GM18873 (cell line): ENCODE data around the gene GPR3.

Source experiments
- ATAC-seq: cut with Tn5 transposase; IDR thresholded peaks from one replicate; pipeline ENCODE4 v1.9.1; 2021; ENCODE audit warnings: mild to moderate bottlenecking, moderate library complexity, moderate number of reproducible peaks; ENCODE audit not compliant: unreplicated experiment, low FRiP score

The GPR3 gene

DNA sequence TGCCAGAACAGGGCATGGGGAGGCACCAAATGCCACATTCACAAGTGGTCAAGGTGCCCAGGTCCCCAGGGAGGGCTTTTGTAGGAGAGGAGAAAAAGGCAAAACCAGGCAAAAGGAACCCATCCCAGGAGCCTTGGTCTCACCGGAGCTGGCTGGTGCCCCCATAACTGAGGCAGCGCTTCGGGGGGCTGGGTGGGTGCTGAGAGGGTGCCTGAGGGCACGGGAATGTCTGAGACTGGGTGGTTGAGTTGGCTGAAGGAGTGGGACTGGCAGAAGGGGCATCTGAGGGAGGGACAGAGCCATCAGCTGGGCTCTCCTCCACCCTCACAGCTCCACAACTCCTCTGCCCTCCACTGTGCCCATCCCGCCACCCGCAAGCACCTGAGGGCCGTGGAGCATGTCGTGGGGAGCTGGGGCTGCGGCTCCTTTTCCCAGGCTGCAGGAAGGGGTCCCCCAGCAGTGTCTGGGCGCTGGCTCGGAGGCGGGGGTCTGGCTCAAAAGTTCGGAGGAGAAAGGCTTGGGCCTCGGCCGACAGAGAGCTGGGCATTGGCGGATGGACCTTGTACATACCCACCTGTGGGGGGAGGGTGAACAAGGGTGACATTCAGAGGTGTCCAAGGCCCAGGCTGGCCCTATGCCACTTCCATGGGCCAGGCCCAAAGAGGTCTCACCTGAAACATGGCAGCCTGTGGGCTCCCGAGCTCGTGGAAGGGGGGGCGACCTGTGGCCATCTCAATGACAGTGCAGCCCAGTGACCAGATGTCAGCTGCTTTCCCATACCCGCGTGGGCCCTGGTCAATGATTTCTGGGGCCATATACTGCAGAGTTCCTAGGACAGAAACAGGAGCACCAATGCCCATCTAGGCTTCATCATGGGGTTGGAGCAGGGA lies 34.1 kb upstream of the GPR3 start:
- no peak for ATAC-seq

GRCh38 chr1:27358928-27359313 lies 33.5 kb upstream of the GPR3 start:
- ATAC-seq = no peak

- ATAC-seq = no peak
Observed at GRCh38 chr1:27359822-27360158, 32.6 kb upstream of the GPR3 start.

GRCh38 chr1:27360159-27361043 lies 32.0 kb upstream of the GPR3 start:
- no peak for ATAC-seq

GRCh38 chr1:27361044-27361402 lies 31.4 kb upstream of the GPR3 start:
- ATAC-seq = no peak

DNA sequence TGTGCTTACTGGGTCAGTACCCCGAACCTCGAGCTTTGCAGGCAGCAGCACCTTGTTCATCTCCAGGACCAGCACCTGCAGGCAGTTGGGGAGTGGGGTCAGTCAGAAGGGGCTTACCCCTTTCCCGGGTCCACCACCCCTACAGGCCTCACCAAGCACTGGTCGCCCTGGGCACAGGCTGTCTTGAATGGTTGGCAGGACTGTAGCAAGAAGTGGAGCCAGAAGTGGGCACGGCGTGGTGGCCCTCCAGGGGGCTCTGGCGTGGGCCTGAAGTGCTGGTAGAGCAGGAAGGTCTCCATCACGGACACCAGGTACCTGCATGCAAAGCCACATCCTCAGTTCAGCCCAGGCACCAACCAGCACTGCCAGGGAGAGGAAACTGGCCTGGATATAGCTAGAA lies 30.9 kb upstream of the GPR3 start:
- ATAC-seq = no peak

GRCh38 chr1:27363766-27364695 lies 28.4 kb upstream of the GPR3 start:
- ATAC-seq = no peak

GRCh38 chr1:27364696-27365371 lies 27.6 kb upstream of the GPR3 start:
- no peak for ATAC-seq

DNA sequence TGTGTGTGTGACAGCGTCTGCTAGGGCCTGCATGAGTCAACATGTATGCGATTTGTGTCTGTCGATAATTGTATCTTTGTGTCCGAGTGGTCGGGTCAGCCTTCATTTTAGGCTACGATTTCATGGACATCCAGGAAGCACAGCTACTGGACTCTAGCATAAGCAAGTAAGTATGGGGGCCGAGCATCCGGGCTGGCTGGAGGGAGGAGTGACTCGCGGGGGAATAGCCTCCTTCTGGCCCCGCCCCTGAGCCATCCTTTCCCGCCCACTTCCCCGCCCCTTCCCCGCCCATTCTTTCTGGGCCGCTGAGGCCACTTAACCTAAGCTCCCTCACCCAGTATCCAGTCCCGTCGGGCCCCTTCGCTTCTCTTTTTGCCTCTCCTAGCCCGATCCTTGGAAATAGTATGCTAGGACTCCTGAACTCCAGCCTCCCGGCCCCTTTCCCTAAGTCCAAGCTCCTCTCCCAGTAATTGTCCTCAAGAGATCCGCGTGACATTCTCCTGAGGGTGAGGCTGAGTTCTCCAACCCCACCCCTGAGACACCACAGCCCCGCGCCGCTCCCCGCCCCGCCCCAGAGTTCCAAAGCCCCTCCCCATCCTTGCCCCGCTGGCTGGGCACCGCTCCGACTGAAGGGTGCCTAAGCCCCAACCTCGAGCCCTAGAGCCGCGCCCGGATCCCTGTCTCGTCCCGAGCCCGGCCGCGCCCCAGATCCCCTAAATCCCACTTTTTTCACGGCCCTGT lies 26.9 kb upstream of the GPR3 start:
- no peak for ATAC-seq

GRCh38 chr1:27366113-27366410 lies 26.4 kb upstream of the GPR3 start:
- no peak for ATAC-seq

DNA sequence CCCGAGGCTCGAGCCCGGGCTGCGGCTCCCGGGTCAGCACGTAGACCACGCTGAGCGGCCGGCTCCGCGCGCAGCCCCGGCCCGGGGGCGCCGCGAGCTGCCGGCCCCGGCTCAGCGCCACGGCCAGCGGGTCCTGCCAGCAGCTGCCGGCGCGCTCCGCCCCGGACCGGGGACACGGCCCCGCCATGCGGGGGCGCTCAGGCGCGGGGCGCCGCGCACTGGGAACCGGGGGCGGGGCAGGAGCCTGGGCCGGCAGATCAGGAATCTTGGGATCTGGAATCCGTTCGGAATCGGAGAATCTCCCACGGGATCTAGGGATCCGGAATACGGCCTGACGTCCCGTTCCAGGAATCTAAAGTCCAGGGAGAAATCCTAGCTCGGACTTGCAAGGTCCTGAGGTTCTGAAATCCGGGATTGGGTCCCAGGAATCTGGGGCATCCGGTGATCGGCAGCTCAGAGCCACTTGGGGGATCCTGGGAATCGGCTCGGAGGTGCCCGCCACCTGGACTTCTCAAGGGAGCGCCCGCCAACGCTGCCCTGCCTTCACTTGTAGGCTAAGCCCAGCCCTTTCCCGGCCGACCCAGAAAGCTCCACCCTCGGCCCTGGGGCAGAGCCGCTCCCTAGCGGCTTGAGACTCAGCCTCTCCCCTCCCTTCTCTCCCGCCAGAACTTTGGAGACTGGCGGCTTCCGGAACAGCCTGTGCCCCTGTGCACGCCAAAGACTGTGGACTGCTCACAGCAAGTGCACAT lies 25.8 kb upstream of the GPR3 start, which contains the start of gene MAP3K6:
TSS of gene MAP3K6 (minus strand) at position 551 of the 749 bp plus-strand sequence. CDS start at position 187, 364 bp downstream.
- no peak for ATAC-seq

DNA sequence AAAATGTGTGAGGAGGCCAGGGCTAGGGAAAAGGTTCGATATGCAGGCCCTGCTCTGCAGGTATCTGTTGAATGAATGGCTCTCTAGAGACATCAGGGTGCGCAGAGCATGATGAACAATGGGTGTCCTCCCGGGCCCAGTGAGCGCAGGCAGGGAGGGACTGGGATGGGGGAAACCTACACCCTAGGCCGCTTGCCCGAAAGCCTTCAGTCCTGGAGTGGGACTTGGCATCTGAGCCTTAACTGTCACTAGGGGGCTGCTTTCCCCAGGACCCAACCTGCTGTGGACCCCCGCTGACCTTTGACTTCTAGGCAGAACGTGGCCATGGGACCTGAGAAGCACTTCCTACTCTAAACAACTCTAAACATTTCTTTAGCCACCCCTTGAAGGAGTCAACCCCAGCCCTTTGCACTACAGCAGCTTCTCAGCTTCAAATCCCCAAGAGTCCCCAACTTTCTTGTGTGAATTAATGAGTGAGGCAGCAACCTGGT lies 25.2 kb upstream of the GPR3 start:
- ATAC-seq = no peak

DNA sequence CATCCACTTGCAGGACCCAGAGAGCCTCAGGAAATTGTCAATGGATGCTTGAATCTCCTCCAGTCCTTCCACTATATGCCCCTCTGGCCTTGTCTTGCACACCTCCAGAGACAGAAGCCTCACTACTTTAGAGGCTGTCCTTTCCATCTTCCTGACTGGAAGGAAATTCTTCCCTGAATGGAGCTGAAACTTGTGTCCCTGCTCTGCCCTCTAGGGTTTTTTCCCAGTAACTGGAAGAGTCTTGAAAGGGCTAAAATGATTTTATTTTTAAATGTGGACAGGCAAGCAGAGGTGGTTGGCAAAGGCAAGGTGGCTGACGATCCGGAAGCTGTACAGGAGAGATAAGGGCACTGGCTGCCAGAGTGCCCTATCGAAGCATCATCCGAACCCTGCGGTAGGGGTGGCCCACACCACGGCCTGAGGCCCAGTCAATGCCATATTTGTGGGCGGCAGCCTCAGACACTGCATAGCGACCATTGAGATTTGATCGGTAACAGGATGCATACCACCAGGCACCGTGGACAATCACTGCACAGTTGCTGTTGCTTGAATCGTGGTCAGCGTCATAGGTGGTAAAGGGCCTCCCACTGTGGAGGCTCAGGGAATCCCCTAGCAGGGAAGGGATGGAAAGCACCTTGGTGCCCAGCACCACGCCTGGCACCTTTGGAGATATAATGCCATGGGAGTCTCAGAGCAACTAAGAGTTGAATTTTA lies 23.4 kb upstream of the GPR3 start:
- ATAC-seq = no peak

DNA sequence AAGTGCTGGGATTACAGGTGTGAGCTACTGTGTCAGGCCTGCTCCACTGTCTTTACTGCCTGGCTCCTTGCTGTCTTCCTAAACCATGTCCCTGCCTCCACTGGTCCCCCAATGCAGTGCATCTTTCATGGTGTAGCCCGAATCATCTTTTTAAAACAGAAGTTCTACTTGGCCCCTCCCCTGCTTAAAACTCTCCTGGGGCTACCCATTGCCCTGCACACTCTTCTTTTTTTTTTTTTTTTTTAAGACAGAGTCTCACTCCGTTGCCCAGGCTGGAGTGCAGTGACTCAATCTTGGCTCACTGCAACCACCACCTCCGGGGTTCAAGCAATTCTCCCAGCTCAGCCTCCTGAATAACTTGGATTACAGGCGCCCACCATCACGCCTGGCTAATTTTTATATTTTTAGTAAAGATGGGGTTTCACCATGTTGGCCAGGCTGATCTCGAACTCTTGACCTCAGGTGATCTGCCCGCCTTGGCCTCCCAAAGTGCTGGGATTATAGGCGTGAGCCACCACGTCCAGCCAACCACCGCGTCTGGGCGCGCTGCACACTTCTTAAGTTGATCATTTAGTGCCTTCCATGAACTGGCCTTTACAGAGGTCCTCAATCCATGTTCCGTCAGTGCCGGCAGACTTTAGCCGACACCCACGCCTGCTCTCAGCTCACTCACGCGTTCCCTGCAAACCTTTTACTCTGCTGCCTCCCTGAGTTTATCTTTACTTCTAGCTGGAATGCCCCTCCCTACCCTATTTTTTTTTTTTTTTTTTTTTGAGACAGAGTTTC lies 20.2 kb upstream of the GPR3 start:
- ATAC-seq = no peak

- ATAC-seq = no peak
Observed at GRCh38 chr1:27372808-27373690, 19.4 kb upstream of the GPR3 start.

DNA sequence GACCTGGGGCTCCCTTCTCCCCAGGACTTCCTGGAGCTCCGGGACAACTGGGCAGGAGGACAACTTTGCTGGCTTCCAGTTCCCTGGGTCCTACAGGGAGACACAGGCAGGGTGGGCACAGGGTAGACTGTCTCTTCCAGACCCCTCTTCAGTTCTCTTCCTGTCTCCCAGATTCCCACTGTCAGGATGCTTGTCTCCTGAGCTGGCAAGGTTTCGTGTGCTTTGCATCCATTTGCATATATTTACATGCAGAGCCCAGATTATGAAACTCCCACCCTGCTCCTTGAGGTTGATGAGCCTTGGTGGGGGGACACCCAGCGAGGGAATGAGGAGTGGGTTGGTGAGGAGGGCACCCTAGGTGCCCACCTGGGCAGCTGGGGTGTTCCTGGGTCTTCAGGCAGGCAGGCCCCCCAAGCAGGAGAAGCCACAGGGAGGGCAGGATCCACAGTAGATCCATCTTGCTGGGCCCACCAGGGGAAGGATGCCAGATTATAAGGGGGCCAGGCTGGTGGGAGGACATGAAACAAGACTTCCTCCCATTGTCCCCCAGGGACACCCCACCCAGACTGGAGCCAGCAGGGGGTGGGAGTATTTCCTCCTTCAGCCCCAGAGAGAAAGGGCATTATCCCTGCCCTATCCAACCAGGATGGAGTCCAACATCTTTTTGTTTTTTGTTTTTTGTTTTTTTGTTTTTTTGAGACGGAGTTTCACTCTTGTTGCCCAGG lies 17.9 kb upstream of the GPR3 start, which contains the start of gene FCN3:
TSS of gene FCN3 (minus strand) at position 463 of the 725 bp plus-strand sequence. CDS start at position 457, 6 bp downstream.
- no peak for ATAC-seq
